SW 1271 (cell line): ENCODE measurements around the gene ADCY6.

Experiments used
- DNase-seq, 2 experiments: peaks; one replicate each; lab custom pipeline; 2025; lab: John Stamatoyannopoulos, UW

Gene ADCY6

DNA sequence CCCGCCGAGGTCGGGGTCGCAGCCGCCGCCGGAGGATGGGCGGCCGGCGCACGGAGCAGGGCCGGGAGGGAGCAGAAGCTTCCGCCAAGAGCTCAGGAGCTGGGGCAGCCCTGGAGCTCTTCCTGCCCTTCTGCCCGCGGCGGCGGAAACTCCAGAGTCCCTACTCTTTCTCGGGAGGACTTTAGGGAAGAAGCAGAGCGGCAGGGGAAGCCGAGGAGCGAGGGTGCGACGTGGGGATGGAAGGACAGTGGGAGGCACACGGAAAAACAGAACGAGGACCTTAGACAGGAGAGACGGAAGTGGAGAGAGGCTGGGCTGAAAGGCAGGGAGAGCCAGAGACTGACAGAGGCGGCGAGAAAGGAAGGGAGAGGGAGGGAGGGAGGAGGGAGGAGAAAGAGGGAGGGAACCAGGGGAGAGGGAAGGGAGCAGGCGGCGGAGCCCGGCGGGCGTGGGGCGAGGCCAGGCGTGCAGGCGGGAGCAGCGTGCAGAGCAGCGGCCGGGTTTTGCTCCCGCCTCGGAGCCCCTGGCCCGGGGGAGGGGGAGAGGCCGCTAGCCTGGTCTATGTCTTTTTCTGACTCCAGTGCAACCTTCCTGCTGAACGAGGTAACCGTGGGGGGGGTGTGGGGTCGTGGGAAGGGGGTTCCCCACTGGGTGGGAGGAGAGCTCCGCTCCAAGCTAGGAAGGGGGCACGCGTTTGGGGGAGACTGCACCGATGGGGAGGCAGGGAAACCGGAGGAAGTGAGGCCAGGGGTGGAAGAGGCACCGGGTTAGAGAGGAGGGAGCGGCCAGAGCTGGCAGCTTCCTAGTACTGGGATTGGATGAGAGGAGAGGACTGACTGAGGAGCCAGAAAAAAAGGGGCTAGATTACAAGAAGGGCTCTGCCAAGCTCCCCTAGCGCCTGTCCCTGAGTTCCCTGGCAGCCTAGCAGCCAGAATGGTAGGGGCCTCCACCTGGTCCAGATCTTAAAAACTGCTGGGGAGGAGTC, 26.5 kb upstream of the ADCY6 start:
- peak; percentile 49 to 83 for DNase-seq

DNA sequence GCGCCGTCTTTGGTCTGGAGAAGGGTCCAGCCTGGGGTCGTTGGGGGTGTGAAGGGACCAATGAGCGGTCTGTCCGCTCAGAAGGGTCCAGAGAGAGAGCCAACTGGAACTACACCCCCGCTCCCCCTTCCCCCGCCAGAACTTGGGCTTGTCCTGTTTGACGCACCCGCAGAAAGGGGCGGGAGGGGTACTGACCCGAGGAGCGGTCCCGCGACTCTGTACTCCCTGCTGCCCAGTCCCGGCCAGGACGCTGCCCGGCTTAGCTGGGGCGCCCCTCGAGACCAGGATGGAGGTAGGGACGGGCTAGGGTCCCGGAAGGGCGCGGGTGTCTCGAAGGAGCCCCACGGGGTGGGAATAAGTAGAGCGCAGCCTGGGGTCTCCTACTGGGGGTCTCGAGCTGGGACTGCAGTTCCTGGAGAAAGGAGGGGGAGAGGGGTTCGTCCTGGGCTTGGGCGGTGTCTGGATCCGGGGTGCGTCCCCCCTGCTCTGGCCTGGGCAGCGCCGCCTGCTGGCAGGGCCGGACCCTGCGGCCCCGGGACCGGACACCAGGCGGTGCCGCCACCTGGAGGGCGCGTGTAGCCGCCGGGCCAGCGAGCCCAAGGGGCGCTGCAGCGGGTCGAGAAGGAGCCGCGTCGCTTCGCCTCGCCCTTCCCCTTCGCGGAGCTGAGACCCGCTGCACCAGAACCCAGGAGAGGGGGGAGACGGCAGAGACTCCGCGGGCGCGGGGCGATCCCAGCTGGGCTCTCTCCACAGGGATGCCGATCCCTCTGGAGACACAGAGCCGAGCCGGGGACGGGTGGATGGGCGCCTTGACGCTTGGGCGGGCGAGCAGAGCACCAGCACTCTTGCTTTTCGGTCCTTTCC, 25.6 kb upstream of the ADCY6 start:
- DNase-seq: peak in 1 of 2 experiments; percentile 67

DNA sequence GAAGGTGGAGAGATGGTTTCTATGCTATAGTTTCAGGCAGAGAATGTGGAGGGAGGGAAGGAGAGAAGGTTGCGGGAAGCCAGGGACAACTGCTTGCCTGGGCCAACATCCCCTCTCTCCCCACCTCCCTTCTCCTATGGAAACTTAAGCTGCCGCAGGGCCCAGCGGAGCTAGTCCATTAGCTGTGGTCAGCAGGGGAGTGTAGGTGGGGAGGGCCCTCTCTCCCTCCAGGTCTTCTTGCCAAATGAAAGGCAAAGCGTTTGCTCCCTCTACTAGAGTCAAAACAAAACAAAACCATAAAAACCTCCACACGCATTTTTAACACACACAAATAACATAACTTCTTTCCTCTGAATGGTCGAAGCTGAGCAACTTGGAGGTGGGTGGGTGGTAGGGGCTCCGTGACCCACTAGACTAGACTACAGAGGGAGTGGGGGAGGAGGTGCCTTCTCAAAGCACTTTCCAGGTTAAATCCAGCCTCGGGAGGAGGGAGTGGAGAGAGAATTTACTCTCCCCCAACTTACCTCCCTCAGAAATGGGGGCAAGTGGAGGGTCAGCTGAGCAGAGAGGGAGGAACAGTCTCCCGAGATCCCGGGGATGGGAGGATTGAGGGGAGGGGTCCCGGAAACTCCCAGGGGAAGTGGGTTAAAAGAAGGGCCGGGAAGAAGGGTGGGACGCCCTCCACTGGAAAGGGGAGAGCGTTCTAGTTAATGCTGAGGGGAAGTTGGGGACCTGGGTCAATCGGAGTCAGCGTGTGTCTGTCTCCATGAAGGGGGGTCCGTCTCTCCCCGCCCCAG, 24.8 kb upstream of the ADCY6 start:
- no peak for DNase-seq

DNA sequence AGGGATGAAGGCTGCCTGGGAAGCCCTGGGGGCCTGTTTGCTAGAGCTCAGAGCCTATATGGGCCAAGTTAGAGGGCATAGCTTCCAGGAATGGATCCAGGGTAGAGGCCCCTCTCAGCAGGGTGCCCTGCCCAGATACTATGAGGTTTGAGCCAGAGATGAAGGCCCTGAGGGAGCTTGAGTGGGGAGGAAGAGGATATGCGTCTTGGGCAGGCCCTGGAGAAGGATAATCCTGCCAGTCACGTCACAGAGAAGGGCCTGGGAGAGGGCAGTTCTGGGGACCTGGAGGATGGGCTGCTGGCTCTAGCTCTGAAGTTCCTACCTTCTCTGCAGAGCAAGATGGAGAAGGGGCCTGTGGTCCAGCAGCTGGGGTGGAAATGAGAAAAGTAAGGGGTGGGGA, 23.5 kb upstream of the ADCY6 start:
- DNase-seq: no peak

DNA sequence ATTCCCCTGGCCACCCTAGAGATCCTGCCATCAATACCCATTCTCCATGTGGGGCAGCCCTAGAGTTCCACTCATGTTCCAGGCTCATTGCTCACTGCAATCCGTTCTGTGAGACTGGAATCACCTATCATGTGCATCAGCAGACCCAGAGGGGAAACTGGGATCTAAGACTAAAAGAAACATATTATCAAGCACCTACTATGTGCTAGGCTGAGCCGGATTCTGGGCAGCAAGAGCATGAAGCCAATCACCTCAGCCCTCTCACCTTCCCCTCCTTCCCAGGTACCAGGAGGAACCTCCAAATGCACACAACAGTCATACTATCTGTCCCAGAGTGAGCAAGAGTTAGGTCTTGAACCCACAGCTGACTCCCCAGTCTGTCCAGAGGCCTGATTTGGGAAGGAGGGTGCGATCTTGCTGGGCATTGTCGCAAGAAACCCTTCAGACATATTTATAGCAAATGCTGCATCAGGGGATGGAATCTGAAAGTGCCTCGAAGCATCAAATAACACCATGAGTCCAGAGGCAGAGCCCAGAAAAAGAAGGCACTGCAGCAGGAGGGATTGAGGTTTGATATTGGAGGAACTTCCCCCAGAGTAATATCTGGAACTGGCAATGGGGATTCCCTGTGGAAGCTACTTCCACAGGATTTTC, 22.7 kb upstream of the ADCY6 start:
- DNase-seq: no peak

DNA sequence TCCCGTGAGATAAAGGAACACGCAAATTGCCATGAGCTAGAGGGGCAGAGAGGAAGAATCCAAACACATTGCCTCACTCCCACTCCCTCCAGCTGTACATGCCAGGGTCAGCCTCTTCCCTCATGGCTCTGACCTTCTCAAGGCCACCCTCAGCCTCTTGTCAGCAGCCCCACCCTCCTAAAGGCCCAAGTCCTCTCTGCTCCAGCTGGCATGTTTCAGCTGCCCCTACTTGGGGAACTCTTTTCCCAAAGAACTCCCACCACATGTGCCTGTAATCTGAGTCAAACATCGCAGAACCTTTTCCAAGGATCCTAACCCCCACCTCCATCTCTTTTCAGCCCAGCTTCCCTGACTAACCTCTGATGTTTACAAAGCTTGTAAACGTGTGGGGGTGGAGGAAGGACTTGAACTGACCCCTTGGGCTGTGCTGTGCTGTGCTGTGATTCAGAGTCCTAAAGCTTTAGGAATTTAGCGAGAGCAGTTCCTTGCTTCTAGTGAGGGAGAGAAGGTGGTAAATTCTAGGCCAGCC, 22.1 kb upstream of the ADCY6 start:
- DNase-seq: no peak

DNA sequence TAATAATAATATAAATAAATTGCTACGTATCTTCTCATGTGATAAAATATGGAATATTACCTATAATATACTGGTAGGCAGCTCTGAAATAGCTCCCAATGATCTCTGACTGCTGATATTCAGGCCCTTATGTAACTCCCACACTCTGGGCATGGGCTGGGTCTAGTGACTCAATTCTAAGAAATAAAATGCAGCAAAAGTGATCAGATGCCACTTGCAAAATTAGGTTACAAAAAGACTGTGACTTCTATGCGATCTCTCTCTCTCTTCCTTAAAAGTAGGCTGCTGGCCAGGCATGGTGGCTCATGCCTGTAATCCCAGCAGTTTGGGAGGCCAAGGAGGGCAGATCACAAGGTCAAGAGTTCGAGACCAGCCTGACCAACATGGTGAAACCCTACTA, 19.1 kb upstream of the ADCY6 start:
- DNase-seq: no peak

DNA sequence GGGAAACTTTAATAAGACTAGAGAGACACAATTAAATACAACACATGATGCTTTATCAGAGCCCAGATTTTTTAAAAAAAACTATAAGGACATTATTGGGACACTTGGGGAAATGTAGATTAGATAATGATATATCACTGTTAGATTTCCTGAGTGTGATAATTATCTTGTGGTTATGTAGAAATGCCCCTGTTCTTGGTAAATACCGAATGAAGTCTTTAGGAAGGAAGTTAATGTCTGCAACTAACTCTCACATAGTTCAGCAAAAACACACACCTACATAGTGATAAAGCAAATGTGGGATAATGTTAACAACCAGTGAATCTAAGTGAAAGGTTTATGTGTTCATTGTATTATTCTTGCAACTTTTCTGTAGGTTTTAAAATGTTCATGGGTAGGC, 14.8 kb upstream of the ADCY6 start:
- no peak for DNase-seq

DNA sequence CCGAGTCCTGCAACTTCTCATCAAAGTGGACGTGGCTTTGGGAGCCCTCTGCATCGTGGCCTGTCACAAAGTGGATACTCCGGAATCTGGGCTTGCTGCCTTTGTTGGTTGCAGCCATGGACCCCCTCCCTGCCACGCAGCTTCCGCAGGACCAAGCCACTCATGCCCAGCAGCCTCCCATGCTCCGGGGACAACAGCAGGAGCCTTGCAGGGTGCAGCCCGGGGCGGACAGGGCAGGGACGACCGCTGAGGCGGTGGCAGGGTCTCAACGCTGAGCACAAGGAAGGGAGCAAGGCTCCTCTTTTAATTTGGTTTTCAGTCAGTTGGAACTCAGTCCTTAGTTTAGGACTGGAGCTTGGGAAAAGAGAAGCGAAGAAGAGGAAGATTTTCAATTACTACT, 12.1 kb upstream of the ADCY6 start:
- no peak for DNase-seq

DNA sequence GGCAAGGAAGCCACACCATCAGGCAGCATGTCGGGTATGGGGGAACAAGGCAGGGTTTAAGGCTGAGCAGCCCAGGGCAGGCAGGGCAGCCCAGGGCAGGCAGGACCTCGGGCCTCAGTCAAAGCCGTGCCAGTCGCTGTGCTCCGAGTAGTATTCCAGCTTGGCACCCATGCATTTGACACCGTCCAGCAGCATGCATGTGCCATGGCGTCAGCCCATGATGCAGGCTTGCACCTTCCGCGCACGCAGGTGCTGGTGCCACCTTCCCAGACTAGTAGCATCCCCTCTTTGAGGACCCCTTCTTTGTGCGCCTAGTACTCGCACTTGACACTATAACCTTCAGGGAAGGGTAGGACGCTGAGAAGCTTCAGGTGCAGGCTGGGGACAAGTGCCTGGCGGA, 11.6 kb upstream of the ADCY6 start:
- DNase-seq: no peak

DNA sequence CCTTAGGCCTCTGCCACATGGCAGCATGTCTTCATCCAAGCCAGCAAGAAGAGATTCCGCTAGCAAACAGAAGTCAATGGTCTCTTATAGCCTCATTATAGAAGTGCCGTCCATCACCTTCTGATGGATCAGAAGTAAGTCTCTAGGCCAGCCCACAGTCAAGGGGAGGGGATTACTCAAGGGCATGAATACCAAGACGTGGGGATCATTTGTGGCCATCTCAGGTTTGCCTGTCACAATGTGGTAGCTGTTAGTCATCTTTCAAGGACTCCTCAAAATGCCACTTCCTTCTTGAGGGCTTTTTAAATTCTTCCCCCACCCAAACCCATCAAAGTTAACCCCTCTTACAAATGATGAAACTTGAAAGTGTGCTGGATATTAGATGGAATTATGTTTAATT, 8.1 kb upstream of the ADCY6 start:
- DNase-seq: no peak

DNA sequence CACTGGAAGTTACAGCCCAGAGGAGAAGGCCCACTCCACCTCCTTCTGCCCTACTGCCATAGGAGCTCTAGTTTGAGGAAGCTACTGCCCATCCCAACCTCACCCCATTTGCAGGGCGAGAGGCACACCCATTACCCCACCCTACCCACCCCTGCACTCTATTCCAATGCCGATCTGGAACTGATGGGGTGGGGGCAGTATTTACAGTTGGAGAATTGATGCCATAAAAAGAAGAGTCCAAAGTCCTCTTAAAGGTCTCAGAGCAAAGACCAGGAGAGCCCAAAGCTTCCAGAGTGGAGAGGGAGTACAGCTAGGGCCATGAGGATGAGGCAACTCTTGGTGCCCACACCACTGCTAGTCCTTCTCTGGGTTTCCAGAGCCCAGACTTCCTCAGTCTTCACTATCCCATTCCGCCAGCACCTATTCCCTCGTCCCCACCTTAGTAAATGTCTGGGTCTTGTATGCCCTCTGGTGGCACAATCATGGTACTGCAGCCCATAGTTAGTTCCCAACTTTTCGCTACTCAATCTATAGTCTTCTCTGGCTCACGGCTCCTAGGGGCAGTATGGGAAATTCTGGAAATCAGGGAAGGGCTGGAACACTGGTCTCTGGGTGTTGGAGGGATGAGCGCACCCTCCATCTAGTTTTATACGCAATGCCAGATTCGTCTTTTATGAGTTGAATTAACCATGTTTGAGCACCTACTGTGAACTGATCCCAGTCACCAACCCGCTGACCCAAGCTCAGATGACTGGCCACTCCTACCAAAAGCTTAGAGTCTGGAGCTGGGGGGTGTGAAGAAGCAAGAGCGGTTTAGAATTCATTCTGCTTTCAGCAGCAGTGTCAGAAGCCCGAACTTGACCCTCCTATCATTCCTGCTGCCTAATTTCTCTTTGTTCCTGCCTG, 6.9 kb upstream of the ADCY6 start:
- DNase-seq: peak; percentile 56 to 85

DNA sequence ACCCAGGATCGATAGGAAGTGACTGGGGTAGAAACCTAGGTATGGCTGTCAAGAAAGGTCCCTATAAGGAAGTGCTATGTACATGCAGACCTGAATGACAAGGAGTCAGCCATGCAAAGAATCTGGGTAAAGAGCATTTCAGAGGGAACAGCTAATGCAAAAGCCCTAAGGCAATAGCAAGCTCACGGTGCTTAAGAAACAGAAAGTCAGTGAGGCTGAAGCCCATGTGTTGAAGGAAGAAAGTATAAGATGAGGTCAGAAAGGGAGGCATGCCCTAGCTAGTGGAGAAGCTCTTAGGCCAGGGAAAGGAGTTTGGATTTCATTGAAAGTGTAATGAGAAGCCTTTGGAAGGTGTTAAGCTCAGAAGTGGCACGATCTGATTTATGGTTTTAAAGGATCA, 6.0 kb upstream of the ADCY6 start:
- no peak for DNase-seq

DNA sequence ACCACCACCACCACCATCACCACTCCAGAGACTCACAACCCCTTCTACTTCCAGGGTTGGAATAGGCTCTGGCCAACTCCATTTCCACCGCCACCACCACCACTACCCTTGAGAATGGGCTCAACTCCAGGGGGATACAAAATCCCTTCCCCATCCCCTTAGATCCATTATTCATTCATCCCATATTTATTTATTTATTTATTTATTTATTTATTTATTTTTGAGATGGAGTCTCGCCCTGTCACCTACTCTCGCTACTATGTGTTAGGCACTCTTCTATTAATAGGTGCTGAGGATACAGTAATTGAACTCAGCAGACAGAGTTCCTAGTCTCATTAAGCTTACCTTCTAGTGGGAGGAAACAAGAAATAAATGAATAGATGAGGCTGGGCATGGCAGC, 4.8 kb upstream of the ADCY6 start:
- DNase-seq: no peak

DNA sequence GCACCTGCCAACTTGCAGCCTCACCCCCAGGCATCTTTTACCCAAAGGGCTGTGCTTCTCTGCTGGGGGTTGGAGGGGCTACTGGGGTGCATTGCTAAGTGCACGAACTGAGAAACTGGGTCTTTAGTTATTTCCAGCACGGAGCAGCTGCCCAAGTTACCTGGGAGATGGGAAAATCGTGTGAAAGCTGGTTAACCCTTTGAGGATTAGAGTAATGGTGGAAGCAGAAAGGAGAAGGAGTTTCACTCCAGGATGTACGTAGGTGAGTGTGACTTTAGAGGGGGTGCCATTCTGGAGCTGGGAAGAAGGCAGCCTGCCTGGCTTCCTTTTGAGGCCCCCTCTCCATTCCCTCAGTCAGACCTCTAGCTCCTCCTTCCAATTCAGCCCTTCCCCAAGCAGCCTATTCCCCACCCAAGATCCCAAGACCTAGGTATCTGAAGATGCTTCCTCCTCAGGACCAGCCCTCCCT, 1.0 kb upstream of the ADCY6 start:
- no peak for DNase-seq

DNA sequence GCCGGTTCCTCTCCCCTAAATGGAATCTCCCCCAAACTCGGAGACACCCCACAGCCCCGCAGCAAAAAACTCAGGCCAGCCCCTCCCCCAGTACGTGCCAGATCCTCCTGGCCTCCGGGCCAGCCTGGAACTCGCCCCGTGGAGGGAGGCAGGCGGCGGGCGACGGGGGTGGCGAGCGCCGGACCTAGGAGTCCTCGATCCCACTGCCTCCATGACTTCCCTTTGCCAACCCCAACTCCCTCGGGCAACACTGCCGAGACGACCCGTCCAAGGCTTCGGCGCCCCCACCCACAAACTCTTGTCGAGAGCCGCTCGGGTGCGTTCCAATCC, 400 bp downstream of the ADCY6 start:
- DNase-seq: no peak

DNA sequence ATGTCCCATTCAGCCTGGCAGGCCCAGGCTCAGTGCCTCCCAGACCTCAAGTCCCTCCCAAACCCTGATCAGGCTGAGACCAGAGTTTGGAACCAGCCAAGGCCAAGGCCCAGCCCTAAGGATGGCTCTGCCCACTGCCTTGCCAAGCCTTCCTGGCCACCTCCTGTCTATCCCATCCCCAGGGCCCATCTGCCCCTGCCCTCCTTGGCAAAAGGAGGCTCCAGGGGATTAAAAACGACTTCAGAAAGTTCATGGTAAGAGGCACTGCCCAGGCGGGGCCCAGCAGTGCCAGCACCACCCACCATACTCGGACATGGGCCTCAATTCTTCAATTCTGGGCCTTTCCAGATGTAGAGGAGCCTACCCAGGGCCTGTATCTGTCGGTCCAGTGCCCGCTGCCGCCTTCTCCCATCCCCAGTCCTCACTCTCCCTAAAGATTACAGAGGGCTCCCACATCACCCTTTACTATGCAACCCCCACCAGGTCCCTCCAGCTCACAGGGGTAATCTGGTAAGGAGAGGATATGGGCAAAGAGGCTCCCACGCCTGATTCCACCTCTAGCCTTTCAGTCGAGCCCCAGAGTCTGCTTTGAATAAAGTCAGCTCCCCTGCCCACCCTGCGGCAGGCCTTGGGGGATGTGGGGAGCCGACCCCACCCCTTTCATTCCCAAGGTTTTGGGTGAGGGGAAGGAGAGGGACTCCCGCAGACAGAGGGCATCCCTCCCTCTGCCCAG, 932 bp downstream of the ADCY6 start:
- DNase-seq: no peak

DNA sequence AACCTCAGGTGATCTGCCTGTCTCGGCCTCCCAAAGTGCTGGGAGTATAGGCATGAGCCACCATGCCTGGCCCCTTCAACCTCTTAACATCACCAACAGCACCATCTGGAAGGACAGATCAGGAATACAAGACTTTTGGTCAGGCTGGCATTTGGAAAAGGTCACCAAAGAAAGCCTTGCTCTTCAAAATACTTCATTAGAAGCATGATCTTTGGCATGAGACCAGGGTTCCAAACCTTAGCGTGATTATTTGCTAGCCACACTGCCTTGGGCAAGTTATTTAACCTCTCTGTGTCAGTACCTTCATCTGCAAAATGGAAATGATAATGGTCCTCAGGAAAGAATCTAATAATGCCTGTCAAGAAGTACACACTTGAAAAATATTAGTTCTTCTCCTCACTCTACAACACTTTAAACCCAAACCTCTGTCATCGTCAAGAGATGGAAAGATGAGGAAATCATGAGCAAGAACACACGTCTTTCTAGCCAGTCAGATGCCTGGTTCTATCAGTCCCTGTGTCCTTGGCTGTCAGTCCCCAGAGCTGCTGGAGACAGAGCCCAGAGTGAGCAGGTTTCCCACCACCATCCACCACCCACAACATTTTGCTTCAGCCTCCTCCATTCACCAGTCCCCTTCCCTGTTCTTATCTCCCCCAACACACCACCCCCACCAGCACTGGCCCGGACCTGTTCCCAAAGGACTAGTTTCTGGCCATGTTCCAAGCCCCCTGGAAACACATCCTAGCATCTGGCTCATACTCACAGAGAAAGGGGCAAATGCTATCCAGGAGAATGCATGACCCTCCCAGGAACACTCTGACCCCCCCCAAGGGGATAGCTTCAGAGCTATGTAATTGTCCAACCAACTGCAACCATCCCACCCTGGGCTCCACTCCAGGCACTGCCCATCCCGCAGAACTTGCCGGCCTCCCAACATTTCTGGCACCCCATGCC, 2.0 kb downstream of the ADCY6 start:
- DNase-seq: no peak
